Hematopoietic multipotent progenitor cell (in vitro differentiated cells): Measurements from ENCODE around the gene LTA4H. TPM values are rescaled to one million over a fixed set of nuclear protein-coding genes. Genes with fewer than 3 reads are reported as not detected.
A peak's percentile ranks its signal among the peaks of the same experiment; 100 is the strongest.
"Not testable (repeated sequence)": the region's sequence is repeated elsewhere in the genome, so short reads cannot be mapped to it uniquely, and the experiment has no call there.

Experiments used
- DNase-seq, 3 donors: peaks; one replicate each; pipeline ENCODE4 v3.0.0-alpha.2; 2011 to 2015; ENCODE audit warnings: low read depth in 2 of 3, low spot score in 2 of 3
- total RNA-seq: library from RNA; depleted of rRNA; stranded (reverse); fragments of >200 nt; gene quantifications from one replicate; pipeline ENCODE4 v1.2.3, GENCODE V29; 2012

LTA4H gene
- total RNA-seq, 1 donor: 101 TPM

- no peak for DNase-seq
These were observed 40.0 kb downstream of the LTA4H start for GRCh38 chr12:95995238-95996031.

GRCh38 chr12:95994476-95994875, 40.9 kb downstream of the LTA4H start:
- no peak for DNase-seq

GRCh38 chr12:95993907-95994306, 41.5 kb downstream of the LTA4H start:
- no peak for DNase-seq

- no peak for DNase-seq
These were observed 45.3 kb downstream of the LTA4H start for GRCh38 chr12:95990136-95990535.

- DNase-seq: peak in 1 of 3 donors; percentile 7
These were observed 45.8 kb downstream of the LTA4H start for GRCh38 chr12:95989504-95990123.

GRCh38 chr12:95988506-95989275, 46.7 kb downstream of the LTA4H start:
- DNase-seq: no peak

- DNase-seq: no peak
These were observed 48.5 kb downstream of the LTA4H start for GRCh38 chr12:95986635-95987570.

- no peak for DNase-seq
These were observed 50.7 kb downstream of the LTA4H start for GRCh38 chr12:95984682-95985081.

GRCh38 chr12:95982602-95983001, 52.8 kb downstream of the LTA4H start:
- no peak for DNase-seq

GRCh38 chr12:95980437-95980836, 55.0 kb downstream of the LTA4H start:
- no peak for DNase-seq

- no peak for DNase-seq
These were observed 56.6 kb downstream of the LTA4H start for GRCh38 chr12:95978774-95979173.

GRCh38 chr12:95978351-95978750, 57.0 kb downstream of the LTA4H start:
- DNase-seq: no peak

GRCh38 chr12:95977764-95978305, 57.6 kb downstream of the LTA4H start:
- DNase-seq: no peak

- DNase-seq: no peak
These were observed 59.0 kb downstream of the LTA4H start for GRCh38 chr12:95976416-95976832.

- DNase-seq: no peak
These were observed 59.9 kb downstream of the LTA4H start for GRCh38 chr12:95975491-95975890.

GRCh38 chr12:95974358-95974757, 61.0 kb downstream of the LTA4H start:
- no peak for DNase-seq

GRCh38 chr12:95972832-95973456, 62.4 kb downstream of the LTA4H start:
- DNase-seq: no peak

GRCh38 chr12:95970905-95971304, 64.5 kb downstream of the LTA4H start:
- DNase-seq: no peak

- not testable (repeated sequence) for DNase-seq
These were observed 66.3 kb downstream of the LTA4H start for GRCh38 chr12:95969116-95969515.

GRCh38 chr12:95967301-95967700, 68.1 kb downstream of the LTA4H start:
- DNase-seq: no peak
